A549 treated with RU486 at 1 μM for 4 hours (cell line): ENCODE results near the gene TAOK2. TPM values are rescaled to one million over a fixed set of nuclear protein-coding genes. Genes with fewer than 3 reads are reported as not detected.

ENCODE experiments used
- total RNA-seq: library from RNA; stranded (reverse); fragments of 200-300 nt; extraction: Qiagen RNA extraction; gene quantifications from 5 replicates; pipeline ENCODE4 v1.2.3, GENCODE V29; 2022; ENCODE audit warnings: low read depth

The TAOK2 gene
- 26.3 to 36.4 TPM (median 33.8 TPM) in 5 replicates for total RNA-seq

GRCh38 chr16:29973384-29974246, at the start of gene TAOK2:
Gene TAOK2 (plus strand): TSS chr16:29973868. CDS start chr16:29977773, 3,905 bp downstream.

DNA sequence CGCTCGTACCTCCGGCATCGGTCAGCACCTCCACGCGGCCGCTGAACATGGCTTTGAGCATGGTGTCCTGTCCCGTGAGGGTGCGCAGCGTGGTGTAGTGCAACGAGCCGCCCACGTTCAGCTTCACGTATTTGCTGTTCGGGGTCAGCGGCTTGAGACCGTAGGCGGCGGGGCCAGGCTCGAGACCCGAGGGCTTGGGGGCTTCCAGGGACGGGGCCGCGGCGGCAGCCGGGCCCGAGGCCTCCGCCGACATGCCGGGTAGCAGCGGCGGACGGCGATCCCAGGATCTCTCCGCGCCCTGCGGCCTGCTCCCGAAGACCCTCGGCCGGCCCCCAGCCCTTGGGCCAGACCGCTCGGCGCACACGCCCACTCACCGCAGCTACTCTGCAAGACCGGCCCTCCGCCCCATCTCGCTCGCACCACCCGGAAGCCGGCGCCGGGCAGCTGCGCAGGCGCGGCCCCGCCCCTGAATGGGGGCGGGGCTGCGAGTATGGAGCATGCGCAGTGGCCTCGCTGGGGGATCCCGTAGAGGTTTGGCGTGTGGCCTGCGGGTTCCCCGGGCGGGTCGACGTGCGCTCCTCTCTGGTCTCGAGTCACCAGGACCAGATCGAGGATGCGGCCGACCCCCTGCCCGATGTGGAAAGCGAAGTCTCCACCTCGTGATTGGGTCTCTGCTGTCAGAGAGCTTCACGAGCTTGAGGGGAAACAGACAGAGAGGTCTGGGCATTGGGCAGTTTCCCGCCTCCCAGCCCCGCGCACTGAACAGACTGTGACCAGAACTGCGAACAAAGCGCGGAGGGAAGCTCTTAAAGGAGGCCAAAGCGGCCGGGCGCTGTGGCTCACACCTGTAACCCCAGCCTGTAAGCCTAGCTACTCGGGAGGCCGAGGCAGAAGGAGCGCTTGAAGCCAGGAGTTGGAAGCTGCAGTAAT, 47.6 kb upstream of the TAOK2 start, which contains the start of gene KCTD13:
TSS of gene KCTD13 (minus strand) at position 446 of the 930 bp plus-strand sequence. CDS start at position 253, 193 bp downstream.

DNA sequence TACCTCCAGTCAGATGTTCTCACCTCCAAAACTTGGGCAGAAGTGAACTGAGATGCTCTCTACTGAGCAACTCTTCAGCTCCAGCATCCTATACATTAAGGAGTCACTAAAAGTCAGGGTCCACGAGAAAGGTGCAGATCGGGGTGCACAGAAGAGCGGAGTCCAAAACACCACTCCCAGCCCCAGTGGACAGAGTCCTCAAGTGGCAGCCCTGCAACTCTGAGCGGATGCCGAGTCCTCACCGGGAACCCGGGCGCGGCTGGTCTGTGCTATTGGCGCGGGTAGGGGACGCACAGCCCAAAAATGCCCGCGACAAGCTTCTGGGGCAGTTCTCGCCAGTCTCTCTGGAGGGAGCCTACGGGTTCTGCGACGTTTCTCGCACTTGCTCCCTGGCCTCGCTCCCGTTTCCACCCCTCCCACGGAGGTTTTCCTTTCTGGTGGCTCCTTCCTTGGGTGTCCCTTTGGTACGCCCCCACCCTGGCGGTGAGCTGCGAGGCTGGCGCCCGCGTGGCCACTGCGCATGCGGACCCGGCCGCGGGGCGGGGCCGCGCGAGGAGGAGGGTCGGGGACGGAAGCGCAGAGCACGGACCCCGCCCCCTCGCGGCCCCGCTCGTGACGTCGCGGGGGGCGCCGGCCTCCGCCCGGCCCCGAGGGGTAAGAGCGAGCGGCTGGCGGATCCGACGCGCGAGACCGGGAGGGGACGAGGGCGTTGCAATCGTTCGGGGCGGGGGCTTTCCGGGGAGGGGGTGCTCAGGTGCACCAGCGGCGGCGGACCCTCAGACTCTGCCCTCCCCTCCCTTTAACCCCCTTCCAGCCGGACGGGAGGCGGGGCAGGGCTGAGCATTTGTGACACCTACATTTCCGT, 12.0 kb upstream of the TAOK2 start, which contains the start of gene TMEM219:
TSS of gene TMEM219 (plus strand) at position 601 of the 865 bp plus-strand sequence. CDS start 1,065 bp downstream, outside the sequence.

DNA sequence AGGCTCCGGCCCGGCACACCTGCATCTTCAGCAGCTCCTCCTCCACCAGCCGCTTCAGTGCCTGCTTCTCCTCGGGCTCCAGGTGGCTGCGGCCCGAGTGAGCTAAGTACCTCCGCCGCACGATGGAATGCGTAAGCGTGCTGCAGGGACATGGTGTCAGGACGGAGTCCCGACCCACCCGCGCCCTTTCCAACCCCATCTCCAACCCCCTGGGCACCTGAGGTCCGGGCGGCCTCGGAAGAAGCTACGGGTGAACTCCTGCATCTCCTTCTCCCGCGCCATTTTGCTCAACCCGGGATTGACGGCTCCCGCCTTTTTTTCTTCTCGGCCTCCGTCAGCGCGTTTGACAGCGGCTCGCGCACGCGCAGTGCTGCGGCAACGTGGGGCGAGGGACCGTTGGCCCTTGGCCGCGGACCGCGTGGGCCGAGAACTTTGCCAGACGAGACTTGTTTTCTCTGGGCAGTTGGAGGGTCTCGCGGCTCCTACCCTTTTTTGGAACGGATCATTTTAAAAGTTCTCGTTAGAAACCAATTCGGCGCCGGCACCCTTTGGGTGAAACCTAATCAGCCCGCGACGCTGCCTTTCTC, 21.7 kb downstream of the TAOK2 start, which contains the start of gene HIRIP3:
TSS of gene HIRIP3 (minus strand) at position 294 of the 587 bp plus-strand sequence. CDS start at position 282, 12 bp downstream.

GRCh38 chr16:29995911-29996765, 22.5 kb downstream of the TAOK2 start, which contains the start of gene INO80E:
Gene INO80E (plus strand): TSS chr16:29996241. CDS start chr16:29996311, 70 bp downstream.

DNA sequence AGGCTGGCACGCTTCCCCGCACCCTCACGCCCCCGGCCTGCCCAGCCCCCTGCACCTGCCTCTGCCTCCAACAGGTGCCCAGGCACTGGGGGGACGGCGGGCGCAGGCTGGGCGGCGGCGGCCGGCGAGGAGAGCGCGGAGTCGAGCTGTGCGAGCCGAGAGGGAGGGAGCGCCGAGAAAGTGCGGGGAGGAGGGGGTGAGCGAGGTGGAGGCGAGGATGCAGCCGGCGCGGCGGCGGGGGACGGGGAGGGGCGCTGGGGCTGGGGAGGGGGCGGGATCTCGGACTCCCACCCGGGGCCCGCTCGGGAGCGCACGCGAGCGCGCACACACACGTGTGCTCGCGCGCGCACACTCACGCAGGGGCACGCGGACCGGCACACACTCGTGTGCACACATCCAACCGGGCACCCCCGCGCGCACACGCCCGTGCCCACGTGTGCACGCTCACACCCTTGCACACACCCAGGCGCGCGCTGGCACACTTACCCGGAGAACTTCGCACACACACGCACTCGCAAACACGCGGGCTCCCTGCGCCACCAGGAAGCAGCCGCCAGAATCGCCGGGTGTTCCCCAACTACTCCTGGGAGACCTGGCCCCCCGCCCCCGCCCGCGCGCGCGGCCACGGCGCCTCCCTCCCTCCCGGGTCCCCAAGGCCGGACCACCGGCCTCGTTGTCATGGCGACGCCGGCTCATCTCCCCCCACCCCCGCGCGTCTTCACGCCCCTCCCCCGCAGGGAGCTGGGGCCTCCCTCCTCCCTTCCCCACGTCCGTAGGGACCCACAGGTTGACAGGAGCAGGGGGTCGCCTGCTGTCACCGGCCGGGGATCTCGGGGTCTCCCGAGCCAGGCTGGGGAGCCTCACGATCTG, 37.4 kb downstream of the TAOK2 start, which contains the start of gene DOC2A:
TSS of gene DOC2A (minus strand) at position 184 of the 870 bp plus-strand sequence. CDS start 805 bp downstream, outside the sequence.

GRCh38 chr16:30022887-30023286, 49.2 kb downstream of the TAOK2 start, which contains the start of gene C16orf92:
Gene C16orf92 (plus strand): TSS chr16:30023198. CDS start chr16:30023341, 143 bp downstream.

DNA sequence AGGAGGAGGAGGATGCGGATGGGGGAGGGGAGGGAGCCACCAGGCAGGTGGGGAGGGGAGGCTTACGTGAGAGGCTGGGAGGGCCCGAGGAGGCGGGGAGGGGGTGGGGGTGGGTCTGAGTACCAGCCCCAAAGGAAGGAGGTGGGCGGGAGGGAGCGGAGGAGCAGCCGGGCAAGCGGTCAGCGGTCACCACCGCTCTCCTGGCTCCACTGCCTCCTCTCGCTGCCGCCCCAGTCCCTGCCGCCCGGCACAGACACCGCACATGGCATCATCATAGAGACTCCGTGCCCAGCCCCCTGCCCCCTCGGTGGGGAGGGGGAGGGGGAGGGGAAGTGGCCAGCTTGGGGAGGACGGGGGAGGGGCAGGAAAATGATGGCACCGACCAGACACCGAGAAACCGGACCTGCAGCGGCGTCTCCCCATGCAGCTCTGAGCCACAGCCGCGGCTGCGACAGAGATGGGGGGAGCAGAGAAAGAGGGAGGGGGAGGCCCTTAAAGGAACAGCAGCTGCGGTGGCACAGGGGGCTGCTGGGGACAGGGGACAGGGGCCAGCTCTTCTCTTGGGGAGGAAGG, 57.3 kb downstream of the TAOK2 start, which contains the start of gene TLCD3B:
TSS of gene TLCD3B (minus strand) at position 431 of the 573 bp plus-strand sequence. CDS start 744 bp downstream, outside the sequence.

Other genes starting within 250 kb of the TAOK2 start
- gene C16orf54, start 227.9 kb upstream of the TAOK2 start, total RNA-seq: not detected in 5 replicates
- gene ZG16, start 195.6 kb upstream of the TAOK2 start, total RNA-seq: not detected in 5 replicates
- gene KIF22, start 183.1 kb upstream of the TAOK2 start, total RNA-seq: 82.7 to 99.4 TPM (median 93.4 TPM) in 5 replicates
- 161 to 190 TPM (median 174 TPM) in 5 replicates for gene MAZ, start 167.3 kb upstream of the TAOK2 start, total RNA-seq
- 0.30 to 0.66 TPM (median 0.47 TPM) in 5 replicates for gene PRRT2, start 161.7 kb upstream of the TAOK2 start, total RNA-seq
- gene PAGR1, start 157.7 kb upstream of the TAOK2 start, total RNA-seq: 38.1 to 50.7 TPM (median 43.2 TPM) in 5 replicates
- gene MVP, start 153.4 kb upstream of the TAOK2 start, total RNA-seq: 104 to 131 TPM (median 118 TPM) in 5 replicates
- 61.8 to 108 TPM (median 95.9 TPM) in 5 replicates for gene CDIPT, start 110.6 kb upstream of the TAOK2 start, total RNA-seq
- gene SEZ6L2, start 74.3 kb upstream of the TAOK2 start, total RNA-seq: 17.9 to 25.3 TPM (median 20.4 TPM) in 5 replicates
- 18.0 to 30.1 TPM (median 26.7 TPM) in 5 replicates for gene ASPHD1, start 73.4 kb upstream of the TAOK2 start, total RNA-seq
- 14.4 to 23.0 TPM (median 19.8 TPM) in 5 replicates for gene KCTD13, start 47.6 kb upstream of the TAOK2 start, total RNA-seq
- 80.4 to 105 TPM (median 102 TPM) in 5 replicates for gene TMEM219, start 11.8 kb upstream of the TAOK2 start, total RNA-seq
- gene HIRIP3, start 21.7 kb downstream of the TAOK2 start, total RNA-seq: 13.7 to 15.6 TPM (median 14.3 TPM) in 5 replicates
- 109 to 115 TPM (median 109 TPM) in 5 replicates for gene INO80E, start 22.4 kb downstream of the TAOK2 start, total RNA-seq
- 1.7 to 3.3 TPM (median 2.3 TPM) in 5 replicates for gene DOC2A, start 37.2 kb downstream of the TAOK2 start, total RNA-seq
- gene C16orf92, start 49.3 kb downstream of the TAOK2 start, total RNA-seq: not detected in 5 replicates
- 0.21 to 0.48 TPM (median 0.47 TPM) in 4 of 5 replicates, not detected in the other for gene TLCD3B, start 57.4 kb downstream of the TAOK2 start, total RNA-seq
- gene ALDOA, start 91.9 kb downstream of the TAOK2 start, total RNA-seq: 1,507 to 2,015 TPM (median 1,869 TPM) in 5 replicates
- 120 to 149 TPM (median 142 TPM) in 5 replicates for gene PPP4C, start 102.1 kb downstream of the TAOK2 start, total RNA-seq
- 0.14 to 0.50 TPM (median 0.38 TPM) in 5 replicates for gene TBX6, start 118.1 kb downstream of the TAOK2 start, total RNA-seq
- gene YPEL3, start 122.3 kb downstream of the TAOK2 start, total RNA-seq: 6.6 to 11.8 TPM (median 9.7 TPM) in 5 replicates
- gene GDPD3, start 139.7 kb downstream of the TAOK2 start, total RNA-seq: 1.4 to 2.3 TPM (median 1.7 TPM) in 5 replicates
- gene MAPK3, start 149.4 kb downstream of the TAOK2 start, total RNA-seq: 33.9 to 38.8 TPM (median 36.4 TPM) in 5 replicates
- gene CORO1A, start 209.7 kb downstream of the TAOK2 start, total RNA-seq: 2.3 to 3.5 TPM (median 3.3 TPM) in 5 replicates
- 130 to 288 TPM (median 218 TPM) in 5 replicates for gene BOLA2B, start 219.8 kb downstream of the TAOK2 start, total RNA-seq
- 15.6 to 34.4 TPM (median 20.7 TPM) in 5 replicates for gene SLX1A, start 220.0 kb downstream of the TAOK2 start, total RNA-seq
- gene SULT1A3, start 225.4 kb downstream of the TAOK2 start, total RNA-seq: 5.1 to 10.6 TPM (median 7.9 TPM) in 5 replicates